ENCODE measurements around the gene KLK11. TPM values are rescaled to one million over a fixed set of nuclear protein-coding genes. Genes with fewer than 3 reads are reported as not detected.
"Not testable (repeated sequence)": the region's sequence is repeated elsewhere in the genome, so short reads cannot be mapped to it uniquely, and the experiment has no call there.

Gene KLK11
- total and polyA plus RNA-seq, 9 donors: 0.34 to 2.1 (median 0.45) TPM; not detected in 6

DNA sequence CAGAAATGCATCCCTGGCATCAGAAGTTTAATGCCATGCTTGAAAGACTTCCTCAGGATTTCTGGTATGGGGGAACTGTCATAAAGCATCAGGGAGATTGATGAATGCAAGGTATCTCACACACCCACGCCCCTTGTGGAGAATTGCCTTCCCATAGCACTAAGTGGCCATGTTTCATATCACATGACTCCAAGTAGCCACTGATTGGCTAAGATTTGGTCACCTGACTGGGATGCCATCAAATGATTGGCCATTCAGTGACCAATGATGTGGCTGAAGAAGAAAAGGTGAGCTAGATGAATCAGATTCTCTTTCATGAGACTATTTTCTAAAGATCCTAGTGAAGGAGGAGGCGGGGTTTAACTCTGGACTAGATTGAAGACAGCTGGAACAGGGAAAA is 32.3 kb downstream of the KLK11 start:
- Histone ChIP-seq H3K27ac (ENCODE audit: low read length) (no peak overlapping the region), H3K9me3 (replicated peaks; ENCODE audit: control insufficient read depth, low read depth, low read length) (no peaks in the 10 kb centered on the region), H3K4me1 (ENCODE audit: control insufficient read depth, insufficient read depth, low read length) (no peaks in the 10 kb centered on the region), H3K4me3 (ENCODE audit: low read length) (no peak overlapping the region), H3K36me3 (ENCODE audit: control insufficient read depth, insufficient read depth, low read length) (no peaks in the 10 kb centered on the region), H3K27me3 (ENCODE audit: control insufficient read depth, insufficient read depth, low read length) (no peaks in the 10 kb centered on the region)
- DNase-seq: no peak
- no CpG with 5 or more reads among the region's 2 CpGs for WGBS (ENCODE audit: insufficient coverage)

DNA sequence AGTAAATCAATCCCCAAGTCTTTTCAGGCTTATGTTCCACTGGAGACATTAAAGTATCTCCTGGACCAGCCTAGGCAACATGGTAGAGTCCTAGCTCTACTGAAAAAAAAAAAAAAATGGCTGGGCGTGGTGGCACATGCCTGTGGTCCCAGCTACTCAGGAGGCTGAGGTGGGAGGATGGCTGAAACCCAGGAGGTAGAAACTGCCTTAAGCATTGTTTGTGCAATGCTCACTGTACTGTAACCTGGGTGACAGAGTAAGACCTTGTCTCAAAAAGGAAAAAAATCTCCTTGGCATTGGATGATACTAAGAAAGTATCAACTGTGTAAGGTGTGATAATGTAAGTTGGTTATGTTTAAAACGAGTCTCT is 33.8 kb downstream of the KLK11 start:
- no peaks in the 10 kb centered on the region for H3K4me1 ChIP-seq (ENCODE audit: control insufficient read depth, insufficient read depth, low read length)
- no peaks in the 10 kb centered on the region for H3K9me3 ChIP-seq (replicated peaks; ENCODE audit: control insufficient read depth, low read depth, low read length)
- no peaks in the 10 kb centered on the region for H3K27me3 ChIP-seq (ENCODE audit: control insufficient read depth, insufficient read depth, low read length)
- no peaks in the 10 kb centered on the region for H3K36me3 ChIP-seq (ENCODE audit: control insufficient read depth, insufficient read depth, low read length)
- DNase-seq: no peak
- no peak overlapping the region for H3K27ac ChIP-seq (ENCODE audit: low read length)
- WGBS (ENCODE audit: insufficient coverage): no CpG with 5 or more reads among the region's 2 CpGs
- H3K4me3 ChIP-seq (ENCODE audit: low read length): no peak overlapping the region

DNA sequence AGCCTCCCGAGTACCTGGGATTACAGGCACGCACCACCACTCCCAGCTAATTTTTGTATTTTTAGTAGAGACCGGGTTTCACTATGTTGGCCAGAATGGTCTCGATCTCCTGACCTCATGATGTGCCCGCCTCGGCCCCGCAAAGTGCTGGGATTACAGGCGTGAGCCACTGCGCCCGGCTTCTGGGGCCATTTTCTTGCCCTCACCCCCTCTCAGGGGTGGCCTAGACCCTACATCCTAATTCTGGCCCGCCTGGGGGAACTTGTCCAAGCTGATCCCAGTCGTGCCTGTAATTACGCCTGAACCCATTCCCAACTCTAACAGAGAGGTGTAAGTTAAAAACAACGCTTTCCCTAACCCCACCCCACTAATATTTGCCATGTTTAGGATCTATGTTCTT is 42.0 kb downstream of the KLK11 start:
- not testable (repeated sequence) for H3K27me3 ChIP-seq (ENCODE audit: control insufficient read depth, insufficient read depth, low read length); DNase-seq; H3K27ac ChIP-seq (ENCODE audit: low read length); H3K9me3 ChIP-seq (replicated peaks; ENCODE audit: control insufficient read depth, low read depth, low read length); H3K4me1 ChIP-seq (ENCODE audit: control insufficient read depth, insufficient read depth, low read length); H3K36me3 ChIP-seq (ENCODE audit: control insufficient read depth, insufficient read depth, low read length); H3K4me3 ChIP-seq (ENCODE audit: low read length)
- WGBS (ENCODE audit: insufficient coverage): 85% methylated on average over 8 of the region's 14 CpGs

DNA sequence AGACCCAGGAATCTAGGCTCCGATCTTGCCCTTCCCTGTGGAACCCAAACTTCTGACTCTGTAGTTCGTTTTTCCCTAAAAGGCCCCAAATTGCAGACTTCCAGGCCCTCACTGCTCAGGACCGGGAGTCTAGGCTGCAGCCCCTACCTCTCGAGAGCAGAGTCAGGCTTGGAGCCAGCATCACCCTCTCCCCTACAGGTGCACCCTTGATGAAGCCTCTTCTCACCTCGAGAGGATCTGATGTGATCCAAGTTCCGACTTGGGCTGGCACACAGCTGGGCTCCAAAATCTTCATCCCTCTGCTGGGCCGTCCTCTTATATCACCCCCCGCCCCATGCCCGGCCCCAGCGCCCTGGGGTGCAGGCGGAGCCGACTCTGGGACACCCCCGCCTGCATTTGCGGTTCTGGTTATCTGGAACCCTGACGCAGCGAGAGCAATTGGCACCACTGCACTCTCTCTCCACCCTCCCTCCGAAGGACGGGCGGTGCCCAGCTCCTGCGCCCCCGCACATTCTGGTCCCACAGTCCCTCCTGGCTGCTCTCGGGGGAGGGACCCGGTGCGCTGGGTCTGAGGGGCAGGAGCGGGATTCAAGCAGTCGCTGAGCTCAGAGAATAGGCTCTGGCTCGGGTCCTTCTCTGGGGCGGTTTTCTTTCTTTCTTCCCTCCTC is 42.7 kb downstream of the KLK11 start, which contains the start of gene KLK7:
Gene KLK7 (minus strand): TSS at position 293 of the 668 bp plus-strand sequence. CDS start 1,518 bp downstream, outside the sequence.
- no peak for DNase-seq
- H3K9me3 ChIP-seq (replicated peaks; ENCODE audit: control insufficient read depth, low read depth, low read length): no peaks in the 10 kb centered on the region
- H3K4me1 ChIP-seq (ENCODE audit: control insufficient read depth, insufficient read depth, low read length): no peaks in the 10 kb centered on the region
- H3K27me3 ChIP-seq (ENCODE audit: control insufficient read depth, insufficient read depth, low read length): peaks cover 3% of the 10 kb centered on the region
- no peak within 1 kb of the TSS for H3K4me3 ChIP-seq (ENCODE audit: low read length)
- H3K36me3 ChIP-seq (ENCODE audit: control insufficient read depth, insufficient read depth, low read length): no peaks in the 10 kb centered on the region
- WGBS (ENCODE audit: insufficient coverage): 14% methylated on average over 26 of the region's 28 CpGs
- H3K27ac ChIP-seq (ENCODE audit: low read length): no peak within 1 kb of the TSS

DNA sequence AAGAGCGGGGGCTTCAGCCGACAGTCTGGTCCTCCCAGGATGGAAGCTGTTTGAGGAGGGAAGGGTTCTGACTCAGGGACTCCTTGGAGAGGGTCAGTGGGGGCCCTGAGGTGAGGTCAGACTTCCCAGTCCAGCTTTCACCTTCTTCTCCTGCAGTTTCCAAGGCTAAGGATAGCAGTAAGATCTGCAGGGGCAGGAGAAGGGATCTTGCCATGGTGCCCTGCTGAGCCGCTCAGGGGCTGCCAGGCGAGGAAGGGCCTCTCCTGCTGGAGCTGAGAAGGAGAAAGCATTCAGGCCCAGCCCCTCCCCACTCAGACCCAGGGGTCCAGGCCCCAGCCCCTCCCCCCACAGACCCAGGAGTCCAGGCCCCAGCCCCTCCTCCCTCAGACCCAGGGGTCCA is 44.2 kb downstream of the KLK11 start:
- H3K27me3 ChIP-seq (ENCODE audit: control insufficient read depth, insufficient read depth, low read length): peaks cover 3% of the 10 kb centered on the region
- no peaks in the 10 kb centered on the region for H3K4me1 ChIP-seq (ENCODE audit: control insufficient read depth, insufficient read depth, low read length)
- WGBS (ENCODE audit: insufficient coverage): 75% methylated on average over 2 of the region's 4 CpGs
- no peak overlapping the region for H3K4me3 ChIP-seq (ENCODE audit: low read length)
- H3K36me3 ChIP-seq (ENCODE audit: control insufficient read depth, insufficient read depth, low read length): no peaks in the 10 kb centered on the region
- no peak overlapping the region for H3K27ac ChIP-seq (ENCODE audit: low read length)
- H3K9me3 ChIP-seq (replicated peaks; ENCODE audit: control insufficient read depth, low read depth, low read length): no peaks in the 10 kb centered on the region
- no peak for DNase-seq

DNA sequence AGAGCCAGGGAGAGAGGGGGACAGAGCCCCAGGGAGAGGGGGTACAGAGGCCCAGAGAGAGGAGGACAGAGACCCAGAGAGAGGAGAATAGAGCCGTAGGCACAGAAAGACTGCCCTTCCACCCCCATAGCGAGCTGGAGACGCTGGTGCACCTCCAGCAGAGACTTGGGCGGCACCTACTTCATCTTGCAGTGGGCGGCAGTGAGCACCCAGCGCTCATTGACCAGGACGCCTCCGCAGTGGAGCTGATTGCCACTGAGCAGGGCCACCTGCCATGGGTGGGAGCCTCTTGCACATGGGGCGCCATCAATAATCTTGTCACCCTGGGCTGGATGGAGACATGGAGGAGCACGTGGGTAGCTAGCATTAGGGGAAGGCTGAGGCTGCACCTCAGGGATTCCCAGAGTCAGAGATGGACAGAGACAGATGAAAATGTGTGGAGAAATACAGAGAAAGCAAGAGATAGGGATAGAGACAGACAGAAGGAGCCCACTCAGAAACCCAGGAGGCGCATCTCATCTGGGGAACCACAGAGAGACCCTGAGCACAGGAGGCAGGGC is 44.7 kb downstream of the KLK11 start:
- 56% methylated on average over 10 of the region's 11 CpGs for WGBS (ENCODE audit: insufficient coverage)
- Histone ChIP-seq H3K27ac (ENCODE audit: low read length) (no peak overlapping the region), H3K27me3 (ENCODE audit: control insufficient read depth, insufficient read depth, low read length) (peaks cover 3% of the 10 kb centered on the region)

DNA sequence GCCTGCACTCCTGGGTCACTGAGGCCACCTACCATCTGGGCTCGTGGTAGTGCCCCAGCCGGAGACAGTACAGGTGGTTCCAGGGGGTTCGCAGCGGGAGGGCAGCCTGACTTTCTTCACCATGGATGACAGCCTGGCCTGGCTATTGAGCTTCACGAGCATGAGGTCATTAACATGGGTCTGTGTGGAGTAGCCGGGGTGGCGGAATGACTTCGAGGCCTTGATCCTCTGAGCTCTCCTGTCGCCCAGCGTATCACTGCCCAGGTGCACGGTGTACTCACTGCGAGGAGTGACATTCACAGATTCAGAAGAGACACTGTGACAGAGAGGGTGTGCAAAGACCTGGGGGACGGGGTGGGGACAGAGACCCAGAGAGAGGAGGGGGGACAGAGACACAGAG is 46.2 kb downstream of the KLK11 start:
- DNase-seq: no peak
- 38% methylated on average over 13 of the region's 13 CpGs for WGBS (ENCODE audit: insufficient coverage)
- H3K9me3 ChIP-seq (replicated peaks; ENCODE audit: control insufficient read depth, low read depth, low read length): no peaks in the 10 kb centered on the region
- peaks cover 3% of the 10 kb centered on the region for H3K27me3 ChIP-seq (ENCODE audit: control insufficient read depth, insufficient read depth, low read length)
- no peaks in the 10 kb centered on the region for H3K36me3 ChIP-seq (ENCODE audit: control insufficient read depth, insufficient read depth, low read length)
- H3K27ac ChIP-seq (ENCODE audit: low read length): no peak overlapping the region
- H3K4me3 ChIP-seq (ENCODE audit: low read length): no peak overlapping the region
- no peaks in the 10 kb centered on the region for H3K4me1 ChIP-seq (ENCODE audit: control insufficient read depth, insufficient read depth, low read length)

More for the DNA sequence above, 44.7 kb downstream of the KLK11 start:
- Histone ChIP-seq H3K36me3 (ENCODE audit: control insufficient read depth, insufficient read depth, low read length) (no peaks in the 10 kb centered on the region), H3K4me3 (ENCODE audit: low read length) (no peak overlapping the region), H3K9me3 (replicated peaks; ENCODE audit: control insufficient read depth, low read depth, low read length) (no peaks in the 10 kb centered on the region), H3K4me1 (ENCODE audit: control insufficient read depth, insufficient read depth, low read length) (no peaks in the 10 kb centered on the region)
- no peak for DNase-seq

DNA sequence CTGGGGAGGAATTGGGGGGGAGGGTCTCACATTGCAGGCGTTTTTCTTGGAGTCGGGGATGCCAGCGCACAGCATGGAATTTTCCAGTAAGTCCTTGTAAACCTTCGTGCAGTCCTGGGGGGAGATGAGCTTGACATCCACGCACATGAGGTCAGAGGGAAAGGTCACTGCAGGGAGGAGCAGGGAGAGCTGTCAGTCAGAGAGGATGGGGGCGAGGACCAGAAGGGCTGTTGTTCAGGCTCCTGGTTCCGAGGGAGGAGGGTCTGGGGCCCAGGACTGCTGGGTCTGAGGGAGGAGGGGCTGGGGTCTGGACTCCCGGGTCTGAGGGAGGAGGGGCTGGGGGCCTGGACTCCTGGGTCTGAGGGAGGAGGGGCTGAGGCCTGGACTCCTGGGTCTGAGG is 46.7 kb downstream of the KLK11 start:
- no peak for DNase-seq
- H3K4me3 ChIP-seq (ENCODE audit: low read length): no peak overlapping the region
- H3K9me3 ChIP-seq (replicated peaks; ENCODE audit: control insufficient read depth, low read depth, low read length): no peaks in the 10 kb centered on the region
- no peak overlapping the region for H3K27ac ChIP-seq (ENCODE audit: low read length)
- no peaks in the 10 kb centered on the region for H3K4me1 ChIP-seq (ENCODE audit: control insufficient read depth, insufficient read depth, low read length)
- no peaks in the 10 kb centered on the region for H3K36me3 ChIP-seq (ENCODE audit: control insufficient read depth, insufficient read depth, low read length)
- H3K27me3 ChIP-seq (ENCODE audit: control insufficient read depth, insufficient read depth, low read length): peaks cover 3% of the 10 kb centered on the region
- 28% methylated on average over 6 of the region's 8 CpGs for WGBS (ENCODE audit: insufficient coverage)

DNA sequence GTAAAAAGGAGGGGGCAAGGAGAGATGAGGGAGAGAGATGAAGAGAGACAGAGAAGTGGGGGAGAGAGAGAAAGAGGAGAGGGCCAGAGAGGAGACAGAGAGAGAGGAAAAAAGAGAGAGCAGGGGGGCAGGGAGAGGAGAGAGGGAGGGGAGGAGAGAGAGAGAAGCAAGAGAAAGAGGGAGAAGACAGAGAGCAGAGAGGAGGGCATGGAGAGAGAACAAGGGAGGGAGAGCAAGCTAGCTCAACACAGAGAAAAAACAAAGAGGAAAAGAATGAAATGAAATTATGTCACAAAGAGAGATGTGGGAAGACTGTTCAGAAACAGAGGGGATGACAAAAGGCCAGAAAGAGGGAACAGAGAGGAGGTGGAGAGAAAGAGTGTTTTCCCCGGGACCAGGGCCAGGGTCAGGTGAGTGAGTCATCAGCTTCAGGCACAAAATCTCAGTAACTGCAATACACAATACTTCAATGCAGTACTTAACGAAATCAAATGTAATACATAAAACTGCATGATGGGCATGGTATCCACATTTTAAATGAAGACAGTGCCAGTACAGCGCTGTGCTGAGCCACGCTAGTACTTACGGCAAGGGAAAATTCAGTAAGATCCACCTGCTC is 47.5 kb downstream of the KLK11 start:
- peaks cover 3% of the 10 kb centered on the region for H3K27me3 ChIP-seq (ENCODE audit: control insufficient read depth, insufficient read depth, low read length)
- H3K36me3 ChIP-seq (ENCODE audit: control insufficient read depth, insufficient read depth, low read length): no peaks in the 10 kb centered on the region
- H3K4me1 ChIP-seq (ENCODE audit: control insufficient read depth, insufficient read depth, low read length): no peaks in the 10 kb centered on the region
- H3K9me3 ChIP-seq (replicated peaks; ENCODE audit: control insufficient read depth, low read depth, low read length): no peaks in the 10 kb centered on the region
- H3K27ac ChIP-seq (ENCODE audit: low read length): no peak overlapping the region
- DNase-seq: no peak
- WGBS (ENCODE audit: insufficient coverage): 82% methylated on average over 2 of the region's 5 CpGs
- H3K4me3 ChIP-seq (ENCODE audit: low read length): no peak overlapping the region

DNA sequence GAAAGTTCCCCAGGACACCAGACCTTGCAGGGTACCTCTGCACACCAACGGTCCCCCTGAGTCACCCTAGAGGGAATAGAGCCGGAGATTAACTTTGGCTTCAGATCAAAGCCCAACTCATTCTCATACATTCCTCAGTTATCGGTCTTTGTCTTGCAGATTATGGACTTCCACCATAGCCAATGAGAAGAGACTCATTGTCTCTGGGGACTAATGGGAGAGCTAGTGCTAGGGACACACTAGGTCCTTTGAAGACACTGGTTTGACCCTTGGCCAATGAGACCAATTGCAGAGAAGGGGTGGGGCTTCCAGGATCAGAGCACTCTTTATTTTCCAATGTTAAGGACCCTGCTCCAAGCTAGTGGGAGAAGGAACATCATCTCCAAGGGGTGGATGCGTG is 48.8 kb downstream of the KLK11 start:
- Histone ChIP-seq H3K4me3 (ENCODE audit: low read length) (no peak overlapping the region), H3K4me1 (ENCODE audit: control insufficient read depth, insufficient read depth, low read length) (no peaks in the 10 kb centered on the region), H3K9me3 (replicated peaks; ENCODE audit: control insufficient read depth, low read depth, low read length) (no peaks in the 10 kb centered on the region), H3K27me3 (ENCODE audit: control insufficient read depth, insufficient read depth, low read length) (no peaks in the 10 kb centered on the region), H3K36me3 (ENCODE audit: control insufficient read depth, insufficient read depth, low read length) (no peaks in the 10 kb centered on the region), H3K27ac (ENCODE audit: low read length) (no peak overlapping the region)
- no peak for DNase-seq
- 91% methylated on average over 1 of the region's 4 CpGs for WGBS (ENCODE audit: insufficient coverage)

Measured in muscle of leg (tissue), 11 donors.